HepG2 (cell line): ENCODE measurements around the gene PLCG1. TPM values are rescaled to one million over a fixed set of nuclear protein-coding genes. Genes with fewer than 3 reads are reported as not detected.

ENCODE experiments used
- ATAC-seq: fragments of 200-7000 bp; cut with Tn5 transposase; 3 replicates; pipeline ENCODE4 v1.9.1; 2020; ENCODE audit warnings: mild to moderate bottlenecking, moderate library complexity
- BruUV-seq: library from RNA; stranded (reverse); fragments of 400-500 nt; replicated peaks from 2 replicates; lab custom pipeline; 2021; lab: Mats Ljungman, UMichigan
- CTCF ChIA-PET: fragments of 300-600 bp; formaldehyde crosslinking; extraction: SDS; loops from one replicate; lab custom pipeline; 2021; ENCODE audit warnings: low total read pairs, inconsistent platforms, low intra/inter-chr PET ratio; lab: Yijun Ruan, JAX
- POLR2A ChIA-PET: fragments of 350-600 bp; sonication (Branson Sonifier 250); formaldehyde crosslinking; loops from one replicate; lab custom pipeline; 2020; ENCODE audit warnings: antibody characterized with exemption, inconsistent platforms; lab: Yijun Ruan, JAX
- DNase-seq: peaks from one replicate; pipeline ENCODE4 v3.0.0-alpha.2; 2015; ENCODE audit warnings: low spot score
- FAIRE-seq: peaks from 3 replicates; lab custom pipeline; 2011; peaks lifted over from hg19 to GRCh38; lab: Jason Lieb, UNC
- H2AFZ ChIP-seq: one replicate; pipeline ENCODE4 v1.6.1; 2011; ENCODE audit warnings: low read length, inconsistent platforms
- H3K27ac ChIP-seq: fragments of 300-600 bp; 3 replicates; pipeline ENCODE4 v1.8.0; 2011; ENCODE audit warnings: mixed run types, mild to moderate bottlenecking, mixed read lengths, low read length, inconsistent platforms; ENCODE audit not compliant: insufficient read depth; ENCODE audit errors: extremely low read length
- H3K27me3 ChIP-seq, 2 experiments: fragments of 200-600 bp in 1 of 2; 2 replicates in 1 of 2; 3 replicates in 1 of 2; pipeline versions ENCODE4 v1.6.0 to v1.8.0; 2011; ENCODE audit warnings: low read length in 2 of 2, mild to moderate bottlenecking in 2 of 2, moderate library complexity in 2 of 2, inconsistent platforms in 1 of 2; ENCODE audit not compliant: insufficient read depth in 2 of 2, control insufficient read depth in 1 of 2
- H3K36me3 ChIP-seq, 2 experiments: fragments of 200-600 bp in 1 of 2; replicated peaks in 1 of 2; 2 replicates in 1 of 2; 3 replicates in 1 of 2; pipeline versions ENCODE4 v1.5.1 to v1.8.0; 2011; ENCODE audit warnings: low read length in 2 of 2, inconsistent platforms in 1 of 2; ENCODE audit not compliant: insufficient read depth in 2 of 2, control insufficient read depth in 1 of 2
- H3K4me1 ChIP-seq: 2 replicates; pipeline ENCODE4 v1.5.1; 2012; ENCODE audit warnings: low read length, inconsistent platforms; ENCODE audit not compliant: insufficient read depth
- H3K4me2 ChIP-seq: 2 replicates; pipeline ENCODE4 v1.6.0; 2011; ENCODE audit warnings: low read depth, low read length, inconsistent platforms
- H3K4me3 ChIP-seq, 3 experiments: fragments of 200-600 bp in 1 of 3; sonication (generic), shearing (Covaris generic) in 1 of 3; replicated peaks in 1 of 3; 2 replicates each; pipeline ENCODE4 v1.5.1; 2011 to 2016; ENCODE audit warnings: low read length in 3 of 3, inconsistent platforms in 2 of 3, low read depth in 2 of 3, mild to moderate bottlenecking in 2 of 3, control low read depth in 1 of 3, mixed read lengths in 1 of 3; ENCODE audit not compliant: insufficient read depth in 1 of 3
- H3K79me2 ChIP-seq: one replicate; pipeline ENCODE4 v1.6.1; 2011; ENCODE audit warnings: low read length, inconsistent platforms; ENCODE audit not compliant: insufficient read depth
- H3K9ac ChIP-seq: 2 replicates; pipeline ENCODE4 v1.6.0; 2011; ENCODE audit warnings: mild to moderate bottlenecking, low read depth, low read length, inconsistent platforms; ENCODE audit not compliant: insufficient read depth
- H3K9me3 ChIP-seq: 2 replicates; pipeline ENCODE4 v1.5.1; 2012; ENCODE audit warnings: mild to moderate bottlenecking, low read length
- H4K20me1 ChIP-seq: 2 replicates; pipeline ENCODE4 v1.6.0; 2011; ENCODE audit warnings: inconsistent platforms, mild to moderate bottlenecking, low read length, moderate library complexity; ENCODE audit not compliant: insufficient read depth
- AGO2 ChIP-seq: fragments of 200-400 bp; formaldehyde crosslinking; optimal IDR thresholded peaks from 2 replicates; pipeline ENCODE3; 2017; ENCODE audit warnings: mild to moderate bottlenecking, low read depth, low read length, moderate library complexity
- ATF7 ChIP-seq, 2 experiments: fragments of 450-650 bp in 1 of 2; sonication (generic) in 1 of 2; formaldehyde crosslinking in 1 of 2; IDR thresholded peaks; 2 replicates each; pipeline versions ENCODE4 v1.4.0 to v1.6.1; 2016 to 2020; ENCODE audit warnings: antibody characterized with exemption in 1 of 2, mild to moderate bottlenecking in 1 of 2, missing genetic modification reagents in 1 of 2
- CREB1 ChIP-seq, 2 experiments: fragments of 450-650 bp in 1 of 2; IDR thresholded peaks; 2 replicates each; pipeline ENCODE4 v1.6.1; 2016 to 2017; ENCODE audit warnings: control low read depth in 1 of 2, mild to moderate bottlenecking in 1 of 2, missing compliant biosample characterization in 1 of 2, missing genetic modification characterization in 1 of 2
- LCORL ChIP-seq, 2 experiments: fragments of 450-650 bp in 1 of 2; sonication (generic) in 1 of 2; formaldehyde crosslinking in 1 of 2; IDR thresholded peaks; 2 replicates each; pipeline versions ENCODE4 v1.5.0 to v1.6.1; 2017 to 2020; ENCODE audit warnings: antibody characterized with exemption in 1 of 2, missing genetic modification reagents in 1 of 2
- POLR2G ChIP-seq: fragments of 200-400 bp; formaldehyde crosslinking; IDR thresholded peaks from 2 replicates; pipeline ENCODE4 v1.6.1; 2018; ENCODE audit warnings: mild to moderate bottlenecking, low read depth, low read length, moderate library complexity
- RBM22 ChIP-seq: fragments of 200-400 bp; formaldehyde crosslinking; optimal IDR thresholded peaks from 2 replicates; pipeline ENCODE3; 2017; ENCODE audit warnings: mild to moderate bottlenecking, low read length, moderate library complexity
- ZNF570 ChIP-seq: sonication (generic); formaldehyde crosslinking; IDR thresholded peaks from 2 replicates; pipeline ENCODE4 v1.4.0; 2020; ENCODE audit warnings: mild to moderate bottlenecking, missing genetic modification reagents, borderline replicate concordance
- ZNF746 ChIP-seq: sonication (generic); formaldehyde crosslinking; IDR thresholded peaks from 2 replicates; pipeline ENCODE4 v1.8.0; 2022; ENCODE audit warnings: mild to moderate bottlenecking, missing genetic modification reagents
- WGBS: methylation state at CpG from one replicate; pipeline ENCODE4 v1.1.6; 2017; ENCODE audit warnings: low lambda C conversion rate; 5-methylcytosine and 5-hydroxymethylcytosine counted together
- in situ Hi-C: cut with HindIII; loops from 2 replicates; pipeline ENCODE4 v1.10.0; 2017; ENCODE audit warnings: low pct_unique_long_range_greater_than_20kb; ENCODE audit not compliant: extremely low pct_ligation_motif_present
- intact Hi-C: fragments of 100-400 bp; cut with micrococcal nuclease; formaldehyde crosslinking; loops from one replicate; pipeline ENCODE4 v1.10.0; 2022; ENCODE audit not compliant: unreplicated experiment
- polyA plus RNA-seq, 8 experiments: library from polyadenylated mRNA; depleted of rRNA in 3 of 8; stranded (reverse) in 7 of 8; unstranded in 1 of 8; fragments of >200 nt; fragmentation: Illumina TruSeq in 4 of 8; extraction: Trizol in 4 of 8; gene quantifications; 2 replicates each; pipeline versions ENCODE4 v1.2.1 to v1.2.3, GENCODE V29; 2011 to 2016; ENCODE audit warnings: low read depth in 4 of 8, missing spikeins in 1 of 8, mixed read lengths in 1 of 8; ENCODE audit not compliant: insufficient read depth in 1 of 8
- total RNA-seq, 5 experiments: library from RNA; depleted of rRNA; stranded (reverse); fragments of >200 nt; fragmentation: Illumina TruSeq; extraction: Trizol; gene quantifications; 2 replicates each; pipeline ENCODE4 v1.2.3, GENCODE V29; 2016; ENCODE audit warnings: low read depth in 1 of 5

The PLCG1 gene
- total and polyA plus RNA-seq, 2 of the 13 experiments (the other 11 are each of a cell fraction or from before 2014, with no cell fraction given) = 85.3 to 158 TPM

- no peaks in the 10 kb centered on the region for H4K20me1 ChIP-seq
- peaks cover 85 to 95% of the 10 kb centered on the region in 2 experiments for H3K36me3 ChIP-seq
- in situ Hi-C loops = no loop called here
- CTCF ChIA-PET = no interaction called here
- H3K27me3 ChIP-seq = no peaks in the 10 kb centered on the region
- DNase-seq (no peak), ATAC-seq (0 out of 3 replicates have a peak, but pooled peaks have one; percentile 3), FAIRE-seq (no peak)
- no peak overlapping the region for H3K4me2 ChIP-seq
- H3K27ac ChIP-seq = no peak overlapping the region
- POLR2A ChIA-PET = no interaction called here
- no peak overlapping the region for H3K4me3 ChIP-seq
- BruUV-seq = TSS peak; percentile 23
- TF ChIP-seq ATF7 (IDR thresholded peaks at IDR 0.05) (peak; percentile 50), ATF7 (CRISPR knock-in tag; IDR thresholded peaks at IDR 0.05) (no peak), RBM22 (peak; percentile 2), POLR2G (0 out of 2 replicates have a peak, but pooled peaks have one; percentile 5), ZNF570 (CRISPR knock-in tag) (no peak), CREB1 (IDR thresholded peaks at IDR 0.05) (0 out of 2 replicates have a peak, but pooled peaks have one; percentile 37), CREB1 (CRISPR knock-in tag; IDR thresholded peaks at IDR 0.05) (no peak), ZNF746 (no peak), LCORL (IDR thresholded peaks at IDR 0.05) (no peak), LCORL (CRISPR knock-in tag; IDR thresholded peaks at IDR 0.05) (no peak), AGO2 (peak; percentile 70)
- no peak overlapping the region for H3K9ac ChIP-seq
- no peaks in the 10 kb centered on the region for H3K79me2 ChIP-seq
- no peaks in the 10 kb centered on the region for H3K9me3 ChIP-seq
- H3K4me1 ChIP-seq = no peaks in the 10 kb centered on the region
- 99% methylated on average over 27 of the region's 27 CpGs for WGBS
- no peak overlapping the region for H2AFZ ChIP-seq
- intact Hi-C loops = no loop called here
These were observed 29.1 kb downstream of the PLCG1 start for GRCh38 chr20:41166201-41167117.
